CD4-positive, alpha-beta T cell treated with Interleukin-17A for 1 hour (primary cell): Measurements from ENCODE around the gene DNMBP.

Experiments
- DNase-seq: peaks from one replicate; pipeline ENCODE4 v3.0.0-alpha.2; 2020

Gene DNMBP, protein sequence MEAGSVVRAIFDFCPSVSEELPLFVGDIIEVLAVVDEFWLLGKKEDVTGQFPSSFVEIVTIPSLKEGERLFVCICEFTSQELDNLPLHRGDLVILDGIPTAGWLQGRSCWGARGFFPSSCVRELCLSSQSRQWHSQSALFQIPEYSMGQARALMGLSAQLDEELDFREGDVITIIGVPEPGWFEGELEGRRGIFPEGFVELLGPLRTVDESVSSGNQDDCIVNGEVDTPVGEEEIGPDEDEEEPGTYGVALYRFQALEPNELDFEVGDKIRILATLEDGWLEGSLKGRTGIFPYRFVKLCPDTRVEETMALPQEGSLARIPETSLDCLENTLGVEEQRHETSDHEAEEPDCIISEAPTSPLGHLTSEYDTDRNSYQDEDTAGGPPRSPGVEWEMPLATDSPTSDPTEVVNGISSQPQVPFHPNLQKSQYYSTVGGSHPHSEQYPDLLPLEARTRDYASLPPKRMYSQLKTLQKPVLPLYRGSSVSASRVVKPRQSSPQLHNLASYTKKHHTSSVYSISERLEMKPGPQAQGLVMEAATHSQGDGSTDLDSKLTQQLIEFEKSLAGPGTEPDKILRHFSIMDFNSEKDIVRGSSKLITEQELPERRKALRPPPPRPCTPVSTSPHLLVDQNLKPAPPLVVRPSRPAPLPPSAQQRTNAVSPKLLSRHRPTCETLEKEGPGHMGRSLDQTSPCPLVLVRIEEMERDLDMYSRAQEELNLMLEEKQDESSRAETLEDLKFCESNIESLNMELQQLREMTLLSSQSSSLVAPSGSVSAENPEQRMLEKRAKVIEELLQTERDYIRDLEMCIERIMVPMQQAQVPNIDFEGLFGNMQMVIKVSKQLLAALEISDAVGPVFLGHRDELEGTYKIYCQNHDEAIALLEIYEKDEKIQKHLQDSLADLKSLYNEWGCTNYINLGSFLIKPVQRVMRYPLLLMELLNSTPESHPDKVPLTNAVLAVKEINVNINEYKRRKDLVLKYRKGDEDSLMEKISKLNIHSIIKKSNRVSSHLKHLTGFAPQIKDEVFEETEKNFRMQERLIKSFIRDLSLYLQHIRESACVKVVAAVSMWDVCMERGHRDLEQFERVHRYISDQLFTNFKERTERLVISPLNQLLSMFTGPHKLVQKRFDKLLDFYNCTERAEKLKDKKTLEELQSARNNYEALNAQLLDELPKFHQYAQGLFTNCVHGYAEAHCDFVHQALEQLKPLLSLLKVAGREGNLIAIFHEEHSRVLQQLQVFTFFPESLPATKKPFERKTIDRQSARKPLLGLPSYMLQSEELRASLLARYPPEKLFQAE (N-terminal part only)

DNA sequence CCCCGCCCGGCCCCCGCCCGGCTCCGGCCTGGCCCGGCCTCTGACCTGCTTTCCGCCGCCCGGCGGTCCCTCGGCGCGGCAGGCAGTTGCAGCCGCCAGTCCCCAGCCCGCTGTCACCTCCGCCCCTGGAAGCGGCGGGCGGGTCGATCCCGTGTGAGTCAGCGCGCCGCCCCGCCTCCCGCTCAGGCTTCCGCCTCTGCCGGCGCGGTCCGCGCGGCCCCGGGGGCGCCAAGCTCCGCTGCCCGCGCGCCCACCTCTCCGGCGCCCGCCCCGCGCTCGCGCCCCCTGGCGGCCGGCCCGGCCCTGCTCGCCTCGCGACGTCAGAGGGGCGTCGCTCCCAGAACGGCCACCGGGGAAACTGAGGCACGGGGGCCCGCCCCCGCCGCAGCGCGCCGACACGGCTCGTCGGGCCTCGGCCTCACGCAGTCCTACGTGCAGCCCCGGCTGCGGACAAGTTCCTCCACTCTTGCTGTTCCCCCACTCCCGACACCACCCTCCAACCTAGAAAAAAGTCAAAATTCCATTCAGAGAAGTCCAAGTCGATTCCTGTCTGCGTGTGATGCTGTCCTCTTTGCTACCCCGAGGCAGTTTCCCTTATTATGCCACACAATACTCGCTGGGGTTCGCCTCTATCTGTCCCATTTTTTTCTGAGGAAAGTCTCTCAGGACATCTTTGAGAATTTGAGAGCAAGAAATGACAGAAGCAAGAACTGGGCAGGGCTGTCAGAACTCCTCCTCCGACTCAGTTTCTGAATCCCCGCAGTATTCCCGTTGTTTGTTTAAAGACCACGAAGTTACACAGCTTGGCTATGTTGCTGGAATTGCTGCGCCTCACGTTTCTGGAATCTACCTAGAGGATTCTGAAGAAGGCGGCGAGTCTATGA lies at the start of gene DNMBP:
Gene DNMBP (minus strand): TSS at position 155 of the 884 bp plus-strand sequence. CDS start 37,823 bp downstream, outside the sequence.
- peak; percentile 79 for DNase-seq

DNA sequence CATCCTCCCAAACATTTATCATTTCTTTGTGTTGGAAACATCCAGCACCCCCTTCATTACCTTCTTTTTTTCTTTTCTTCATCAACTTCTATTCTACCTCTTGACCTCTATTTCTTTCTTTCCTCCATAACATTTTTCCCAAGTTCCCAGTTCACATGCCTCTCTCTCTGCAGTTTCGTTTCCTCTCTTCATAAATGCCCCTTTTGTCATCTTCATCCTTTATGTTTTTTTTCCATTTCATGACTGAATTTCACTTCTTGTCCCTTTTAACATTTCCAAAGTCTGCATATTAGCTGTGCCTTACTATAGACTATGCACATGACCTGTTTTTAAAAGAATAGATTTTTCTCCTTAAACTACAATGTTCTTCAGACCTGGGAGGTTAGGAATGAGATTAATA lies 48.2 kb upstream of the DNMBP start:
- DNase-seq: no peak

DNA sequence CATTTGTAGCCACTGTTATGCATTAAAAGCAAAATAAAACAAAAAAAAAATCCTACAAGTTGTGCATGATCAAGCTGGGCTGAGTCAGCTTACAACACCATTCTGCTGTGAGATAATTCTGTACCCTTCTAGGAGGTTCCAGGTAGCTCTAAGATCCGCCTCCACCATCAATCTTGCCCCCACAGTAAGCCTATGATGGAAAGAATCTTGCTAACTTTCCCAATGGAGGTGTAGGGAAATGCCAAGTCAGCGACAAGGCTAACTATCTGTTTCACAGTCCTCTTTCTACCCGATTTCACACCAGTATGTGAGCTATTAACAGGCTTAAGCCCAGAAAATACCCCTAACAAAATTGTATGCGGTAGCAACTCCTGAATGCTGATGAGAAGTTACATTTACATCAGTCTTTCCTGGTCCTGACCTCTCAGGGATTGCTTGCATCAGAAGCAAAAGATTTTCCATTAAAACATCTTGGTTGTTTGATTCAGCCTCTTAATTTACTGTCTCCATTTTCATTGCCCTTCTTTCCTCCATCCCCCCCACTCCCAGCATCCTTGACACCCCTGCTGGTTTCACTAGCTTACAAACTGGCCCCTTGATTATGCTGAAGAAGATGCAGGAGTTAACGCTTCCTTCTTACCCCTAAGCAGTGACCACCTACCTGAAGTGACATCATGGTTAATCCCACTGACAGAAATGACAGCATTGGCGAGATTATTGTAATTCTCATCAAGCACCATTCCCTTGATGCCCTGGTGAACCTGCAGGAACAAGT lies 44.1 kb upstream of the DNMBP start:
- DNase-seq: no peak

DNA sequence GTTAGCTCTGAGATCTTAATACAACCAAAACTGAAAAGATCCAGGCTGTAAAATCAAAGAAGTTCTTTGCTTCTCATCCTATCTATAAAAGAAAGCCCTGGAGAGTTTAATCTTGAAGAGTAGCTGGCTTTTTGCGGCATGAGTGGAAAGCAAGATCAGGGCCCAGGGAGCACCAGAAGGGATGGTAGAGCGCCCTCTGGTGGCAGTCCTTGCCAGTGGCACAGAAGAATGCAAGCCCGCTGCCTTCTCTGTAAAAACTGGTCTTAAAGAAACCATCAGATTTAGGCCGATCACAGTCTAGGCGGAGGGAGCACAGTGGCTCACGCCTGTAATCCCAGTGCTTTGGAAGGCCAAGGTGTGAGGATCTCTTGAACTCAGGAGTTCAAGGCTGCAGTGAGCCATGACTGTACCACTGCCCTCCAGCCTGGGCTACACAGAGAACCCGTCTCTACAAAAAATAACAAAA lies 36.3 kb upstream of the DNMBP start:
- DNase-seq: peak; percentile 71

DNA sequence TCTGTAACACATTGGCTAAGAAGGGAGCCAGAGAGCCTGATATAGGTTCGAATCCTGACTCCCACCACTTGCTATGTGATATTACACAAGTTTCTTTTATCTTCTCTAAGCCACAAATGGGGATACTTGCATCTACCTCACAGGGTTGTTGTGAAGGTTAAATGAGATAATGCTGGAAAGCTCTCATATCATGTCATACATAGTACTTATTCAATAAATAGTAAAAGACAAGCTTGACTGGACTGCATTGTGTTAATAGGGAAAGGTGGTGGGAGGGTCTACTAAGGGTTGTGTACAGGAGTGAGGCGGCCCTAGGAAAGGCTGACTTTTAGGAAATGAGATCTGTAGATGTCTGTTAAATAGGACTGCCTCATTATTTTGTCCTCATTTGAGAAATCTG lies 35.8 kb upstream of the DNMBP start:
- no peak for DNase-seq

DNA sequence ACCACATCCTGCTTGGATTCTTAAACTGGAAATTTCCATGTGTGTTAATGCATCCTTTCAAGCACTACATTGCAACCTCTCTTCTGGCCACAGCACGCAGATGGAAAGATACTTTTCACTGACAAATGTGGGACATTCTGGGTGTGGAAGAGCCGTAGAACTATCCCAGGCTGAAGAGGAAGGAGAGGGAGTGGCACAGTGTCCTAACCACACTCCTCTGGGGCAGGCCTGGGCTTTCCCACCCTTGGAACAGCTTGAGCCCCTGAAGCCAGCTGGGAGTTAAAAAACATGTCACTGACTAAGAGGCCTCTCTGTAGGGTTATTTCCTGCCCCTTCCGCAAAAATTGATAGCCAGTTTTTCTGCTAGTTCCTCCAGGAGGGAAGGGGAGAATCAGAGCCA lies 34.0 kb upstream of the DNMBP start:
- no peak for DNase-seq

DNA sequence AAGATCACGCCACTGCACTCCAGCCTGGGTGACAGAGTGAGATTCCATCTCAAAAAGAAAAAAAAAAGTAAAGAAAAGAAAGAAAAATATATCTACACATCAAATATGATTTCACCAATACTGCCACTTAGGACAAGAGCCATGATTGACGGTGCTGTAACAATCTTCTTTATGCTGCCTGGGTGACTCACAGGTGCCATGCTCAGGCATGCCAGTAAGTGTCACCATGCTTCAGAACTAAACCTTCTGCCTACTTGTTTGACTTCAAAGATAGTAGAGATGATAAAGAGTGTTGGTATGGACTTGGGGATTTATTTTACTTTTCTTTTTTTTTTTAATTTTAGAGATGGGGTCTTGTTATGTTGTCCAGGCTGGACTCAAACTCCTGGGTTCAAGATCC lies 33.6 kb upstream of the DNMBP start:
- DNase-seq: no peak

DNA sequence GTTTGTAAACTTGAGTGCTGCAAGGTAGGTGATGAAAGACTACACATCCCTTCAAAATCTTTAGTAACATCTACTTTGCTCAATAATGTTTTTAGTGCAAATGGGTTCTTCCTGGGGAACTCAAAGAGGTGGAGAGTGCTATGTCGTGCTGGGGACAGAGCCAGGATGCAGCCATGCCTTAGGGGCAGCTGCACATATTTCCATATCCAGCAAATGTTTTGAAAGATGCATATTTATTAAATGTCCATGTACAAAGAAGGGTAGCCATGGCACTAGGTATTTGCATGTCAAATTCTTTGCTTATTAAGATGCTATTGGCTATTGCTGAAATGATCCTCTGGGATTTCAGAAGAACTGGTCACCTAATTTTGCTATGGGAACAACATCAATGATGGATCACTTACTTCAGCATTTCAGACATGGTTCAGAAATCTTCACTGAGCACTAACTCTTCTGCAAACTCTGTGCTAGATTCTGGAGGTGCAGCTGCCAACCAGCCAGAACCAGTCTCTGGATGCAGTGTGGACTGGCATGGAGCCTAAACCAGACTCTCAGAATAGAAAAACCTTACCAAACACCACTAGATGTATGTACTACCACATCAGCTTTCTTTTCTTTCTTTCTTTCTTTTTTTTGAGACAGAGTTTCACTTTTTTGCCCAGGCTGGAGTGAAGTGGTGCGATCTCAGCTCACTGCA lies 31.7 kb upstream of the DNMBP start:
- DNase-seq: no peak

DNA sequence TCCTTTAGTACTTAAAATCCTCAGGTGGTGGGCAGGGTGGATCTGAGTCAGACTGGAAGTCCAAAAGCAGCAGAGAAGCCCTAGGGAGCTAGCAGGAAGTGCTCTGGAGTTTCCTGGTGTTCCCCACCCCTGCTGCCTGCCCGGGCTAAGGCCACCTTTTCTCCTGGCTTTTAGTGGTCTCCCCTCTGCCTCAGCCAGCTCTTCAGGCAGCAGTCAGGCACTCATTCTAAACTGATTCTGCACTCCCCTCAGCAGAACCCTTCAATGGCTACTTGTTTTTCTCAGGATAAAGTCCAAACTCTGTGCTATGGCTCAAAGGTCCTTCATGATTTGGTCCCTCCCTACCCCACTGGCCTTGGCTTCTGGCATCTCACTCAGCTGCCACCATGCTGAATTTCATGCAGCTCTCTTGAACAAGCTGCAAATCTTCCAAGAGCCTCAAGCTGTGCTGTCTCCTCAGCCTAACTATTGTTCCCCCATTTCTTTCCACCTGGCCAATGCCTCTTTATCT lies 28.9 kb upstream of the DNMBP start:
- no peak for DNase-seq

DNA sequence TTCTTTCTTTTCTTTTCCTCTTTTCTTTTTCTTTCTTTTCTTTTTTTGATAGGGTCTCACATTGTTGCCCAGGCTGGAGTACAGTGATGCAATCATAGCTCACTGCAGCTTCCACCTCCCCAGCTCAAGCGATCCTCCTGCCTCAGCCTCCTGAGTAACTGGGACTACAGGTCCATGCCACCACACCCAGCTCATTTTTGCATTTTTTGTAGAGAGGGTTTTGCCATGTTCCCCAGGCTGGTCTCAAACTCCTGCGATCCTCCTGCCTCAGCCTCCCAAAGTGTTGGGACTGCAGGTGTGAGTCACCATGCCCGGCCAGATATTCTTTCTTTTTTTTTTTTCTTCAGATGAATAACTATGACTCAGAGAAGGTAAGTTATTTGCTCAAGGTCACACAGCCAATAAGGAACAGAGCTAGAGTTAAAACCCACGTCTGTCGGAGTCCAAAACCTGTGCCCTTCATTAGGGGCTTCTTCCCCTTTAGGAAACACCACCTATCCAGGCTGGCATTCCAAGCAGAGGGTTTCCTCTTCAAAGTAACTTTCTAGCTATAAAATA lies 28.1 kb upstream of the DNMBP start:
- DNase-seq: no peak

DNA sequence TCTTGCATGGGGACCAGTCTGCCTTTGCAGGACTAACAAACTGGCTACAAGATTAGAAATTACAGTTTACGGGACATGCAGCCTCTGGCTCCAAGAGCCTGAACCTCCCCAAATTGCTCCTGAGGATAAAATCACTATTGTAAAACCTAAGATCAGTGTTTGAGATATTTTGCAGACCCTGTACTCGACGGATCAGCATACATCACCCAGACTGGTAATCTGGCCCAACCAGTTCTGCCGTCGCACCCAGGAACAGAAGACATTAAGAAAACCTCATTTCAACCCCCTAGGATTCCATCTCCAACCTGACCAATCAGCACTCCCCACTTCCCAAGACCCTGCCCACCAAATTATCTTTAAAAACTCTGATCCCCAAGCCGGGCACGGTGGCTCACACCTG lies 27.1 kb upstream of the DNMBP start:
- DNase-seq: no peak

DNA sequence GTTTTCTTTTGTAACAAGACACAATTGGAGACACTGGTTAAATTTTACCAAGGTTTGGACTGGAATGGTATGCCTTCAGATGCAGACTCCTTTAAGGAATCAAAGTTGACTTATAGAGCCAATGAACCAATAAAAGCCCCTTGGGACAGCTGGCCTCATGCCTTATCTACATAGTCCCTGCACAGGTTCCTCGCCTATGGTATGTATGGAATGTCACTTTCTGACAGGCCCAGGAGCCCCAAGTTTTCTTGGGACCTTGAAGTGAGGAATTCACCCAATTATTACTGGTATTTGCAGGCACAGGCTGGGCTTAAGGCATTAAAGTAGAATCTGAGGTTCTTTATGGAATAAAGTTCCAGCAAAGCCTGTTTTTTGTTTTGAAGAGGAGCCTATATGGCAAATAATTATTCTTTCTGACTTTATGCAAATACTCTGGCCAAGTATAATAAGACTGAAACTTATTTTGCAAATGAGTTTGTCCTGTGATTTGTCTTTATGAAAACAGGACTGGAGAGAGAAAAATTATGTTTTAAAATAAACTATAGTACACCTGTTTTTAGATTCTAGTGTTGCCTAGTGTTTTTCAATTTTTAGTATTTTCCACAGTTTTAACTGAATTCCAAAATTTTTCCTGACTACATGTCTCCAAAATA lies 24.1 kb upstream of the DNMBP start:
- DNase-seq: no peak

DNA sequence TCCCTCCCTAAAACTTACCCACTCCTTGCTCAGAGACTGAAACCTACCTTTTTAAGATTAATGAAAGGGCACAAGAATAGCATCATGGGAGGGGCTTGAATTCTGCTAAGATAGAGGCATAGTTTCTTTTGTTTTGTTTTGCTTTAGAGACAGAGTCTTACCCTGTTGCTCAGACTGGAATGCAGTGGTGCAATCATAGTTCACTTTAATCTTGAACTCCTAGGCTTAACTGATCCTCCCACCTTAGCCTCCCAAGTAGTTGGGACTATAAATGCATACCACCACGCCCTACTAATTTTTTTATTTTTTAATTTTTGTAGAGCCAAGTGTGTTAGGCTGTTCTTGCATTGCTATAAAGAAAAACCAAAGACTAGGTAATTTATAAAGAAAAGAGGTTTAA lies 17.7 kb upstream of the DNMBP start:
- no peak for DNase-seq

DNA sequence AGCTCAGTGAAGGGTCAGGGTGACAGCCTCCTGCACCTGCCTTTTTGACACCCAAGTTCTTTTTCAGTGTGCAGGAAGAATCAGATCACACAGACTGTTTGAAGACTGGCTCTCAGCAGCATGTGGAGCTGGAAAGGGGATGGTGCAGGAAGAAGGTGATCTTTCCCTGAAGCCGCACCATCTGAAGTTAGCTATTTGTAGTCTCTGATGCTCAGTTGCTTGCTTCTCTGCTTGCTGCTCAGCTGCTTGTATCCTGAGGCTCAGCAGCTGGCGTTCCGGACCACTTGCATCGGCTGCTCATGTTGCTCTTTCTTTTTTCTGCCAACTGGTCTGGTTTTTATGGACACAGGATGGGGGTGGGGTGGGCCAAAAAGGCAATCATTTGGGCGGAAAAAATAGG lies 15.8 kb upstream of the DNMBP start:
- no peak for DNase-seq

DNA sequence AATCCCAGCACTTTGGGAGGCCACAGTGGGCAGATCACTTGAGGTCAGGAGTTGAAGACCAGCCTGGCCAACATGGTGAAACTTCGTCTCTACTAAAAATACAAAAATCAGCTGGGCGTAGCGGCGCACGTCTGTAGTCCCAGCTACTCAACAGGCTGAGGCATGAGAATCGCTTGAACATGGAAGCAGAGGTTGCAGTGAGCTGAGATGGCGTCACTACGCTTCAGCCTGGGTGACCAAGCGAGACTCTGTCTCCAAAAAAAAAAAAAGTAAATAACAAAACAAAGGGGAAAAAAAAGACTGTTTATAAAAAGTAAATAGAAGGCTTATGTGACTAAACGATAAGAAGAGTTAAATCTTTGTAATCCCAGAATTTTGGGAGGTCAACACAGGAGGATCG lies 15.0 kb upstream of the DNMBP start:
- DNase-seq: no peak

DNA sequence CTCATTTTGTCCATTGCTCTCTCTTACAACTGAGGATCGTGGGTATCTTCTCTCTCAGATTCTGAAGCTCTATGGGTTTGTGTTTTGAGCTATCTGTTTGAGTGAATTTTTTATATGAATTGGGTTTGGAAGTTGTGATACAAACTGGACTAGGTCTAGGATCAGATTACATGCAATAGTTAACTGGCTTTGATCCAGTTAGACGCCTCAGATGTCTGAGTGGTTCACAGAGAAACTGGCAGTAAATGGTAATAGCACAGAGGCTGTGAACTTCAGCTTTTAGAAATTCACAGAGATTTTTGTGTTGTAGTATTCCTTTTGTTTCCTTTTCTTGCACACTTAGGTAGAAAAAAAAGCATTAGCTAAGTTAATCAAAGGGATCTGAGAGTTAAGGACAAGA lies 12.7 kb upstream of the DNMBP start:
- DNase-seq: no peak

DNA sequence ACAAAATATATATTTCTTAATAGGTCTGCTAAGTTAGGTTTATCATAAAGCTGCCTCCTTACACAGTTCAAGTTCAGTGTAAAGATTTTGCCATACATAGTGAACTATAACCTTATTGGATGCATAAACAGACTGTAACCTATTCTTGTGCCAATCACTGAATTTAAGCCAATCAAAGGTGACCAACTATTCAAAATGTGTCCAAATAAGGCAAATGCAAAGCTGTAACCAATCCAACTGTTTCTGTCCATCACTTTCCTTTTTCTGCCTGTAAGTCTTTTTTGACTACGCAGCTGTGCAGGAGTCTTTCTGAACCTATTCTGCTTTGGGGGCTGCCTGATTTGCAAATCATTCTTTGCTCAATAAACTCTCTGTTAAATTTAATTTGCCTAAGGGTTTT lies 11.6 kb upstream of the DNMBP start:
- DNase-seq: no peak

DNA sequence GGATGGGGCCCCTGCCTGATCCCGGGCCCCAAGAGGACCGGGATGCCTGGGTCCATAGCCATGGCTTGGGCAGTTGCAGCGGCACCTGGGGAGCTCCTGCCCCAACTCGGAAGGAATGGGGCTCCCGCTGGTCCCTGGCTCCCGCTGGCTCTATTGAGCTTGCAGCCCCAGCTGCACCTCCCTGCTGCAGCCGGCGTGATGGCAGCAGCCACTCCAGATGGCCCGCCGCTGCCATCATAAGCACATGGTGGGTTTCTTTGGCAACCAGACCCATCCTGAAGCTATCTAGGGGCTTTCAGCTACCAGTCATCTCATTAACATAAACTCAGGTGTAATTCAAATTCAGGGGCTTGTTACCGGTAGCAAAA lies 11.1 kb upstream of the DNMBP start:
- no peak for DNase-seq

DNA sequence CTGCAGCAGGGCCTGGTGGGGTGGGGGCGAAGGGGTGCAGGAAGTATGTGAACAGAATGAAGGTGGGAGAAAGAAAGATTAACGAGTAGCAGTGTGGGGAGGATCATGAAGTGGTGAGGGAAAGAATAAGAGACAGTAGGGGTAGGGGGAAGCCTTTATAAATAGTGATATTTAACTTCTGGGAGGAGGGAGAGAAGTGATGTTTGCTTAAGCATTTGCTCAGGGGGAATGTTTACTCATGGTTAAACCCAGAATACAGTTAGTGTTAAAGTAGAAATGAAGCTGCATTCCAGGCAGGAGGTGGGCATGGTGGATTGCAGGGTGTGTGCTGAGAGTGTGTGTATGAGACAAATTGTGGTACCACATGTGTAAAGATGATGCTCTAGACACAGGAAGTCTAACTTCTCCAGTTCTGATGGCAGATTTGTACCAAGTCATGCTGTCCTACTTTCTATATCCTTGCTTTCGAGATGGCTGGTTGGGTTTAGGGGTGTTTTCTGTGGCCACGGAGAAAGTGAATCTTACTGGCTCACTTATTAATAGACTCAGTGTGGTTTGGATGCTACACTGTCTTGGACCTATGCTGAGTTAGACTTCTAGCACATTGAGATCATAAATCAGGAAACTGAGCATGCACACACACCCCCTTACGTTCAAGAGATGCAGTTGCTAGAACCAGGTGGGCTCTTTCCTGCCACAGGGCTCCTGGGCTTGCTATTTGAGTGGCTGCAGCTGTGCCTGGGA lies 10.6 kb upstream of the DNMBP start:
- no peak for DNase-seq
